Skin epidermis (tissue), 12 donors: Measurements from ENCODE around the gene PDCD7.
"Not testable (repeated sequence)": the region's sequence is repeated elsewhere in the genome, so short reads cannot be mapped to it uniquely, and the experiment has no call there.

Experiments used
- H3K27ac ChIP-seq, 21 experiments: fragments of 200-600 bp; sonication (generic) in 11 of 21; one replicate each; pipeline ENCODE4 v1.5.0; 2020; ENCODE audit warnings: mild to moderate bottlenecking in 3 of 21, inconsistent platforms in 2 of 21, moderate library complexity in 2 of 21
- H3K4me3 ChIP-seq, 7 experiments: fragments of 200-600 bp; sonication (generic) in 2 of 7; one replicate each; pipeline ENCODE4 v1.5.0; 2020; ENCODE audit warnings: inconsistent platforms in 2 of 7, mild to moderate bottlenecking in 2 of 7, moderate library complexity in 1 of 7

Gene PDCD7

DNA sequence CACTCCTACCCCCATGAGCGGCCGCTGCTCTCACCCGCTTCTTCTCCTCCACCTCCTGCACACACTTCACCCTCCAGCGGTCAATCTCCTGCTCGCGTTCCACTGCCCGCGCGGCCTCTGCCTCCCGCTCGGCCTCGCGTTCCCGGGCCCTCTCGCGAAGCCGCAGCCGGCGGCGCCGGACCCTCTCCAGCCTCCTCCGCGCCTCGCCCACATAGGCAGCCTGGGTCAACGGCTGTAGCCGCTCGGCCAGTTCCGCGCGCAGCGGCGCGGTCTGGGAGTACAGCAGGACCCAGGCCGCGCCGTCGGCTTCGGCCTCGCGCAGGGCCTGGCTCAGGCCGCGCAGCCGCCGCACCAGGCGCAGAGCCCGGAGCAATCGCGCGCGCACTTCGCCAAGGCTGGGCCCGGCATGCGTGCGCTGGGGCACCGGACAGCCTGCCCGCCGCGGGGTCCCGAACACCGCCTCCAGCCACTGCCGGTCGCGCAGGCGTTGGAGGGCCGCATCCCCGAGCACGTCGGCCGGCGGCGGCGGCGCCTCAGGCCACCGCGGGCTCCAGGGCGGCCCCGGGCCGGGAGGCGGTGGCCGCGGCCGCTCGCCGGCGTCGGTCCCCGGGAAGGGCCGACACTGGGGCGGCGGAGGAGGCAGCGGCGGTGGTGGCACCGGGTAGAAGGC is 595 bp downstream of the PDCD7 start:
- peak overlapping the region; percentile 84 to 97 (median 89) for H3K4me3 ChIP-seq
- peak overlapping the region; percentile 66 to 96 (median 89) for H3K27ac ChIP-seq

- no peak overlapping the region for H3K27ac ChIP-seq
- no peak overlapping the region for H3K4me3 ChIP-seq
Observed at GRCh38 chr15:65130941-65131340, 2.7 kb downstream of the PDCD7 start.

DNA sequence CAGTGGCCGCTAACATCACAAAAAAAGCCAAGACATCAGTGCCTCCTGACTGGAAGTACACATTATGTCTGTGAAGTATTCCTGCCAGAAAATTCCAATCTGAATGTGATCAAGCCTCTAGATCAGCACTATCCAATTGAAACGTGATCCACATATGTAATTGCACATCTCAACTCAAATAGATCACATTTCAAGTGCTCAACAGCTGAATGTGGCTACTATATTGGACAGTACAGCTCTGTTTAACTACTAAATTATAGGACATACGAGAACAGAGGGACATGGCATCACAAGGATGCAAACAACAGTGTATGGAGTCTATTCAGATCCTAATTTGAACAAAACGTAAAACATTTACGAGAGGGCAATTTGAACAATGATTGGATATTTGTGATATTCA is 18.1 kb downstream of the PDCD7 start:
- Histone ChIP-seq H3K27ac (no peak overlapping the region), H3K4me3 (no peak overlapping the region)

DNA sequence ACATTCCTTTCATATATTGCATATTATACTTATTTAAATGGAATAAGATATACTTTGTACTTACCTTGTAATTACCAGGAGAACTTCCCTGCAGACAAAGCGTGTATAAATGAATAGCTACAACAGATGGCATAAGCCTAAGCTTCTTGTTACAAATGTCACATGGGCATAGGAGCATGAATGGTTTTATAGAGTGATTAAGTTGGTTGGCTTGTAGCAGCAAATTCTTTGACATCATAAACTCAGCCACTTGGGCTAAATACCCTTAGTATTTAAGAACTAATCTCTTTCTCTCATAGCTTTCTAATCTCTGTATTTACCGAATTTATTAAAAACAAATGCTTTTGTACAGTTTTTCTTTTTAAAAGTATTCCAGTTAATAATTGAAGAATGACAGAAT is 18.5 kb downstream of the PDCD7 start, which contains the start of gene UBAP1L:
UBAP1L (minus strand) TSS at position 115 of the 400 bp plus-strand sequence. CDS start 8,985 bp downstream, outside the sequence.
- H3K4me3 ChIP-seq: no peak within 1 kb of the TSS
- no peak within 1 kb of the TSS for H3K27ac ChIP-seq

DNA sequence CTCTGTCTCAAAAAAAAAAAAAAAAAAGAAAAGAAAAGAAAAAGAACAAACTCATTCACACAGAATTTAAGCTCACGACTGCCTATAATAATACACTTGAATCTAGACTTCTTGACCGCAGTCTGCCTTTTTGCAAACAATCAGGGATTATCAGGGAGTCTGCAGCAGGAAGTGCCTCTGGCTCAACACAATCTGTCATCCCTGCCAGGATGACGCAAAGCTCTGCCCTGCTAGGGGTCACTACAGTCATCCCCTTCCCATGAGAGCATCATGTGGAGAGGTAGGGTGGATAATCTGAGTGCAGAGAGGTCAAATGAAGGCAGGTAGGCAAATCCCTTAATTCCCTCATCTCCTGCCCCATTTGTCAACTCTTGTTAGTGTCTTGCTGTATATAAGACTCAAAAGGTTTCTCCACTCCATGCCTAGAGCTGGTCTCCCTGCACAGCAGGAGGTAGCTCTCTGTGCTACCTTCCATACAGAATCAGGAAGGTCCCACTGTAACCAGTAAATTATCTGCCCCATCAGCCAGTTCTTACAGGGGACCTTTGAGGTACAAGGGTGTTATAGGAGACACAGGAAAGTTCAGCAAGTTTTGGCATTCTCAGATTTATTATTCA is 22.8 kb downstream of the PDCD7 start:
- no peak overlapping the region for H3K4me3 ChIP-seq
- no peak overlapping the region for H3K27ac ChIP-seq

DNA sequence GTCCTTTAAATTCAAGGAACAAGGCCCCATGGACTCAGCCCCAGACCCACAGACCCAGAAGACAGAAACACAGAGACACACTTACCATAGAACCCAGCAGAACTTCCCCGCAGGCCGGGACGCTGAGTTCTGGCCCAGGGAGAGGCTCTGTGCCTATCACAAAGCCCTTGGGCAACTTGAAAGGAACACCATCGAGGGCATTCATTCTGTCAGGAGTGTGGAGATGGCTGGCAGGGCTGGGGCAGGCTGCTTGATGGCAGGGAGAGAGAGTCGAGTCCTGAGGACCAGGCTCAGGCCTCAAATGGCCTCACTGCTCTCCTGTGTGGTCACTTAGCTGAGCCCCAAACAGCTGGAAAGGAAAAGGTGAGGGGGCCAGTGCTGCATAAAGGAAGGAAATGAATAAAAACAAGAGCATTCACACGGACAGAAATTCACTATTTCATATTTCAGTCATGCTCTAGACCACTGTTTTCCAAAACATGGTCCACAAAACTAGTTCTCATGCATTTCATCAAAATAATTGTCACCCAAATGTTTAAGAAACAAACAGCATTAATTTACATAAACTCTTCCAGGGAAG is 27.5 kb downstream of the PDCD7 start:
- Histone ChIP-seq H3K4me3 (no peak overlapping the region), H3K27ac (no peak overlapping the region)

DNA sequence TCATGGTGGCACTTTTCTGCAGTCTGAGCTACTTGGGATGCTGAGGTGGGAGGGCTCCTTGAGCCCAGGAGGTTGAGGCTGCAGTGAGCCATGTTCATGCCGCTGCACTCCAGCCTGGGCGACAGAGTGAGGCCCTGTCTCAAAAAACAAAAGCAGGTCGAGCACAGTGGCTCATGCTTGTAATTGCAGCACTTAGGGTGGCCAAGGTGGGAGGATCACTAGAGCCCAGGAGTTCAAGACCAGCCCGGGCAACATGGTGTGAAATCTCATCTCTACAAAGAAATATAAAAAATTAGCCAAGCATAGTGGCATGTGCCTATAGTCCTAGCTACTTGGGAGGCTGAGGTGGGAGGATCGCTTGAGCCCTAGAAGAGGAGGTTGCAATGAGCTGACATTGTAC is 28.6 kb downstream of the PDCD7 start:
- Histone ChIP-seq H3K4me3 (no peak overlapping the region), H3K27ac (no peak overlapping the region)

GRCh38 chr15:65102912-65103311 is 30.7 kb downstream of the PDCD7 start:
- H3K4me3 ChIP-seq: no peak overlapping the region
- H3K27ac ChIP-seq: no peak overlapping the region

DNA sequence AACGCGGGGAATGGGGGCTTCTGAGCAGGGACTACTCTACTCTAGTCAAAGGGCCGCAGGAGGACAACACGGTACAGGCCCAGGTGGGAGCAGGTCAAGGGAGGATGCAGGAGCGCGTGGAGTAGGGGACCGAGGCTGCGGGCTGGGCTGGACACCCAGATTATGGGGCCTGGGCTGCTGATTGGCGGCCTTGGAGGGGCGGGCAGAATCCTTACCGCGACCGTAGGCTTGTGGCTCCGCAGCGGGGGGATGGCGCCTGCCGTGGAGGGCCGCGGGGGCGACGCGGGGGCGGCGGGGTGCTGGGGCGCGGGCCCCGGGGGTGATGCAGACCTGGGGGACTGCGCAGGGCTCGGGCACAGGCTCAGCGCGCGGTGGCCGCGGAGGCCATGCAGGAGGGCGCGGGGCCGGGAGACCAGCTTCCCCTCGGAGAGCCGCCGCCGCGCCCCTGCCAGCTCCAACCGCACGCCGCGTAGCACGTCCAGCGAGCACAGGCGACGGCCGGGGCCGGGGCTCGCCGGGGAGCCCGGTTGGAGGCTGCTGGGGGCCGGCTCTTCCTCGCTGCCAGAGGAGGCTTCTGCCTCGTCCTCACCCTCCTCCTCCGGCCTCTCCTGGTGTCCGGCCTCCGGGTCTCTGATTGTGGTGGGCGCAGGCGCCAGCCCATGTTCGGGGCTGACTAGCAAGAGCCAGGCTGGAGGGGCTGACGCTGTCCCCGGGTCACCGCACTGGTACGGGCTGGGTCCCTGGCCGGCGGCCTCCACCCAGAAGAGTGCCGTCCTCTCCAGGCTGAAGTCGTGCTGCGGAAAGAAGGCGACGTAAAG is 31.5 kb downstream of the PDCD7 start:
- Histone ChIP-seq H3K4me3 (no peak overlapping the region), H3K27ac (no peak overlapping the region)

DNA sequence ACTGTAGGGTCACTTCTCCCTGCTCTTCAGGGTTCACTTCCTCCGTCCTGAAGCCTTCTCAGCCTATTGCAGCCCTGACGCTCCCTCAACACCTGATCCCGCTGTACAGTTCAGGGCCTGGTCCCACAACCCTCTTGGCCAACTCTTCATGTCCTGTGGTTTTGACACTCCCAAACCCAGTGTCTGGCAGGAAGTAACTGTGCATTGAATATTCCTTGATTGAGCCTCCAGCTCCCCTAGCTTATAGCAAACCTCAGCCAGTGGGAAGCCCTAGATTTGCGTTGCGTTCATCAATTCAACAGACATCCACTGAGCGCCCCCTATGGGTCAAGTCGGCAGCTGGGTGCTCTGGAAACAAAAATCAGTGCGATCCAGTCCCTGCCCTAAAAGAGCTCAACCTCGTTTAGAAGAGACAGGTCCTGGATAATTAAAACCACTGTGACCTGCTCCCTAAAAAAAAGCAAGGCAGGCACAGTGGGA is 32.2 kb downstream of the PDCD7 start:
- Histone ChIP-seq H3K4me3 (no peak overlapping the region), H3K27ac (no peak overlapping the region)

GRCh38 chr15:65100442-65100841 is 33.2 kb downstream of the PDCD7 start:
- peak overlapping the region in 2 of 21 experiments; percentile 17 to 39 for H3K27ac ChIP-seq
- H3K4me3 ChIP-seq: no peak overlapping the region

DNA sequence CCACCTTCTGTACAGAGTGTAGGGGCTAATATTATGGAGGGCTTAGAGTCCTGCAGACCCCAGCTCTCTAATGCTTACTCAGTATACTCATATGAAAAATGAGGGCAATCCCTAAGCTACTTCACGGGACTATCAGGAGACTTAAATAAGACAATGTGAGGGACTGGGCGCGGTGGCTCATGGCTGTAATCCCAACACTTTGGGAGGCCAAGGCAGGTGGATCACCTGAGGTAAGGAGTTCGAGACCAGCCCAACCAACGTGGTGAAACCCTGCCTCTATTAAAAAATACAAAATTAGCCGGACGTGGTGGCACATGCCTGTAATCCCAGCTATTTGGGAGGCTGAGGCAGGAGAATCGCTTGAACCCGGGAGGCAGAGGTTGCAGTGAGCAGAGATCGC is 33.8 kb downstream of the PDCD7 start:
- H3K27ac ChIP-seq, H3K4me3 ChIP-seq: not testable (repeated sequence)

DNA sequence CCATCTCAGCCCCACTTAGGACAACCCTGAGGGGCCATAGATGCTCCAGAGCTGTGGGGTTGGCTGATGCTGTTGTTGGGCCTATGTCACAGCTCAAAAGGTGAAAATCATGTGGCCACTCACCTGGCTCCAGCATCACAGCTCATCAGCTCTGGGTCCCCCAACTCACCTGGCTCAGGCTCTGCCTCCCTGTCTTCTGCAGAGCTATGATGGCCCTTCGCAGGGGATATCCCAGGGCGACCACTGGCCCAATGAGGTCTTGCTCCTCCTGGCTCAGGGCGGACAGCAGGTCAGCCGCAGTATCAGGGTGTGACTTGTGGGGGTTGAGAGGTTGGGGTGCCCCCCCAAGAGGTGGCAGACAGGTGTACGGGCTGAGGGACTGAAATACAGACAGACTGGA is 34.3 kb downstream of the PDCD7 start:
- Histone ChIP-seq H3K4me3 (no peak overlapping the region), H3K27ac (no peak overlapping the region)

- Histone ChIP-seq H3K27ac (no peak overlapping the region), H3K4me3 (no peak overlapping the region)
Observed at GRCh38 chr15:65097651-65098263, 35.9 kb downstream of the PDCD7 start.

GRCh38 chr15:65096481-65097385 is 36.9 kb downstream of the PDCD7 start:
- Histone ChIP-seq H3K27ac (no peak overlapping the region), H3K4me3 (no peak overlapping the region)

- H3K27ac ChIP-seq: no peak overlapping the region
Observed at GRCh38 chr15:65095747-65096104, 37.9 kb downstream of the PDCD7 start.

GRCh38 chr15:65095011-65095746 is 38.4 kb downstream of the PDCD7 start:
- Histone ChIP-seq H3K27ac (no peak overlapping the region), H3K4me3 (no peak overlapping the region)

More at GRCh38 chr15:65095747-65096104, 37.9 kb downstream of the PDCD7 start:
- H3K4me3 ChIP-seq: no peak overlapping the region

GRCh38 chr15:65094294-65094995 is 39.2 kb downstream of the PDCD7 start:
- Histone ChIP-seq H3K4me3 (no peak overlapping the region), H3K27ac (no peak overlapping the region)
